HEK293 (cell line): ENCODE data around the gene ZNF532.

ENCODE experiments used
- CTCF ChIA-PET: fragments of 350-600 bp; formaldehyde crosslinking; extraction: SDS; loops from one replicate; lab custom pipeline; 2021; ENCODE audit warnings: antibody characterized with exemption; lab: Yijun Ruan, JAX
- POLR2A ChIA-PET: fragments of 300-600 bp; formaldehyde crosslinking; extraction: SDS; loops from one replicate; lab custom pipeline; 2020; ENCODE audit warnings: antibody characterized with exemption, inconsistent platforms; lab: Yijun Ruan, JAX
- H3K27ac ChIP-seq: fragments of 200-500 bp; sonication (Bioruptor generic); 2 replicates; pipeline ENCODE4 v1.5.1; 2014; ENCODE audit warnings: low read depth, low read length, control low read depth, inconsistent platforms; ENCODE audit errors: extremely low read depth
- H3K36me3 ChIP-seq, 2 experiments: fragments of 200-500 bp in 1 of 2; sonication (Bioruptor generic) in 1 of 2; 1 replicate in 1 of 2; 2 replicates in 1 of 2; pipeline ENCODE4 v1.5.1; 2014 to 2017; ENCODE audit warnings: inconsistent platforms in 2 of 2, low read length in 2 of 2; ENCODE audit not compliant: control insufficient read depth in 2 of 2, insufficient read depth in 1 of 2
- H3K4me1 ChIP-seq: fragments of 200-500 bp; sonication (Bioruptor generic); 2 replicates; pipeline ENCODE4 v1.5.1; 2014; ENCODE audit warnings: mild to moderate bottlenecking, low read length, inconsistent platforms; ENCODE audit not compliant: control insufficient read depth, insufficient read depth
- H3K4me3 ChIP-seq: 2 replicates; pipeline ENCODE4 v1.5.1; 2011; ENCODE audit warnings: low read depth, mild to moderate bottlenecking, control low read depth, low read length, moderate library complexity
- H3K9me3 ChIP-seq: fragments of 200-500 bp; sonication (Bioruptor generic); 2 replicates; pipeline ENCODE4 v1.5.1; 2014; ENCODE audit warnings: low read depth, low read length, inconsistent platforms; ENCODE audit not compliant: control insufficient read depth, insufficient read depth
- BCL11A ChIP-seq: fragments of 450-650 bp; formaldehyde crosslinking; IDR thresholded peaks from 2 replicates; pipeline ENCODE4 v1.5.1; 2016; ENCODE audit warnings: low read depth, missing biosample characterization, missing genetic modification characterization
- EGR2 ChIP-seq: fragments of 450-650 bp; formaldehyde crosslinking; IDR thresholded peaks from 2 replicates; pipeline ENCODE4 v1.5.1; 2016; ENCODE audit warnings: low read depth, missing biosample characterization, missing genetic modification characterization
- IKZF3 ChIP-seq: fragments of 450-650 bp; IDR thresholded peaks from 2 replicates; pipeline ENCODE4 v1.5.0; 2018; ENCODE audit warnings: missing biosample characterization, mild to moderate bottlenecking, missing genetic modification characterization, moderate library complexity
- KLF16 ChIP-seq: fragments of 450-650 bp; formaldehyde crosslinking; IDR thresholded peaks from 2 replicates; pipeline ENCODE4 v1.5.1; 2017; ENCODE audit warnings: missing biosample characterization, missing genetic modification characterization
- KLF17 ChIP-seq: fragments of 450-650 bp; formaldehyde crosslinking; IDR thresholded peaks from 2 replicates; pipeline ENCODE4 v1.5.1; 2016; ENCODE audit warnings: missing biosample characterization, missing genetic modification characterization
- KLF7 ChIP-seq: fragments of 450-650 bp; formaldehyde crosslinking; IDR thresholded peaks from 2 replicates; pipeline ENCODE4 v1.5.1; 2016; ENCODE audit warnings: missing biosample characterization, missing genetic modification characterization, borderline replicate concordance
- KLF8 ChIP-seq: fragments of 450-650 bp; formaldehyde crosslinking; IDR thresholded peaks from 2 replicates; pipeline ENCODE4 v1.5.1; 2016; ENCODE audit warnings: missing biosample characterization, missing genetic modification characterization
- SP7 ChIP-seq: fragments of 450-650 bp; formaldehyde crosslinking; IDR thresholded peaks from 2 replicates; pipeline ENCODE4 v1.5.1; 2016; ENCODE audit warnings: missing biosample characterization, missing genetic modification characterization
- WT1 ChIP-seq: fragments of 450-650 bp; formaldehyde crosslinking; IDR thresholded peaks from 2 replicates; pipeline ENCODE4 v1.5.1; 2016; ENCODE audit warnings: missing biosample characterization, missing genetic modification characterization
- YY2 ChIP-seq: fragments of 450-650 bp; formaldehyde crosslinking; IDR thresholded peaks from 2 replicates; pipeline ENCODE4 v1.5.1; 2016; ENCODE audit warnings: missing biosample characterization, missing genetic modification characterization
- ZNF138 ChIP-seq: fragments of 450-650 bp; formaldehyde crosslinking; IDR thresholded peaks from 2 replicates; pipeline ENCODE4 v1.5.1; 2016; ENCODE audit warnings: missing biosample characterization, missing genetic modification characterization, borderline replicate concordance
- ZNF157 ChIP-seq: fragments of 450-650 bp; formaldehyde crosslinking; IDR thresholded peaks from 2 replicates; pipeline ENCODE4 v1.5.1; 2016; ENCODE audit warnings: missing biosample characterization, missing genetic modification characterization
- ZNF184 ChIP-seq: fragments of 450-650 bp; IDR thresholded peaks from 2 replicates; pipeline ENCODE4 v1.5.1; 2018; ENCODE audit warnings: missing biosample characterization, mild to moderate bottlenecking, missing genetic modification characterization
- ZNF362 ChIP-seq: fragments of 450-650 bp; formaldehyde crosslinking; IDR thresholded peaks from 2 replicates; pipeline ENCODE4 v1.5.1; 2016; ENCODE audit warnings: missing biosample characterization, missing genetic modification characterization
- ZNF394 ChIP-seq: fragments of 450-650 bp; formaldehyde crosslinking; IDR thresholded peaks from 2 replicates; pipeline ENCODE4 v1.5.1; 2016; ENCODE audit warnings: missing biosample characterization, missing genetic modification characterization, mild to moderate bottlenecking, moderate library complexity, borderline replicate concordance
- ZNF398 ChIP-seq: fragments of 450-650 bp; formaldehyde crosslinking; IDR thresholded peaks from 2 replicates; pipeline ENCODE4 v1.5.1; 2017; ENCODE audit warnings: missing biosample characterization, missing genetic modification characterization
- ZNF530 ChIP-seq: fragments of 450-650 bp; formaldehyde crosslinking; IDR thresholded peaks from 2 replicates; pipeline ENCODE4 v1.5.1; 2016; ENCODE audit warnings: low read depth, missing biosample characterization, missing genetic modification characterization
- ZNF596 ChIP-seq: fragments of 450-650 bp; IDR thresholded peaks from 2 replicates; pipeline ENCODE4 v1.5.0; 2018; ENCODE audit warnings: missing biosample characterization, mild to moderate bottlenecking, missing genetic modification characterization, moderate library complexity
- ZNF629 ChIP-seq: fragments of 450-650 bp; formaldehyde crosslinking; IDR thresholded peaks from 2 replicates; pipeline ENCODE4 v1.5.1; 2017; ENCODE audit warnings: missing biosample characterization, missing genetic modification characterization
- ZNF645 ChIP-seq: fragments of 450-650 bp; formaldehyde crosslinking; IDR thresholded peaks from 2 replicates; pipeline ENCODE4; 2016; ENCODE audit warnings: missing biosample characterization, missing genetic modification characterization
- ZNF707 ChIP-seq: fragments of 450-650 bp; formaldehyde crosslinking; IDR thresholded peaks from 2 replicates; pipeline ENCODE4 v1.5.1; 2016; ENCODE audit warnings: missing biosample characterization, missing genetic modification characterization
- ZXDB ChIP-seq: fragments of 450-650 bp; formaldehyde crosslinking; IDR thresholded peaks from 2 replicates; pipeline ENCODE4 v1.5.1; 2016; ENCODE audit warnings: missing biosample characterization, missing genetic modification characterization

The ZNF532 gene

GRCh38 chr18:59002974-59003594 lies 138.4 kb downstream of the ZNF532 start:
- no peaks in the 10 kb centered on the region for H3K36me3 ChIP-seq
- ChIA-PET POLR2A (interaction anchor here (0.5 to 0.7 kb wide), 2 partner anchors 12 to 28 kb away, joined by 3 to 5 read pairs; no protein-coding TSS in a partner anchor), CTCF (no interaction called here)
- H3K4me1 ChIP-seq, result no peaks in the 10 kb centered on the region
- H3K27ac ChIP-seq, result no peak overlapping the region
- H3K9me3 ChIP-seq, result no peaks in the 10 kb centered on the region
- no peak for TF ChIP-seq ZNF530
- no peak overlapping the region for H3K4me3 ChIP-seq

GRCh38 chr18:59005262-59005661 lies 140.6 kb downstream of the ZNF532 start:
- no peak overlapping the region for H3K4me3 ChIP-seq
- H3K9me3 ChIP-seq, result no peaks in the 10 kb centered on the region
- H3K27ac ChIP-seq, result no peak overlapping the region
- CTCF ChIA-PET, result interaction anchor here (0.6 kb wide), 1 partner anchor 37 kb away, joined by 3 read pairs; no protein-coding TSS in a partner anchor
- POLR2A ChIA-PET, result no interaction called here
- H3K4me1 ChIP-seq, result no peaks in the 10 kb centered on the region
- no peaks in the 10 kb centered on the region for H3K36me3 ChIP-seq
- no peak for TF ChIP-seq KLF17
- no peak for TF ChIP-seq ZNF157 (tag by site-specific recombination)
- no peak for TF ChIP-seq ZNF596 (tag by site-specific recombination)
- TF ChIP-seq ZNF362 (tag by site-specific recombination), result no peak
- no peak for TF ChIP-seq WT1 (tag by site-specific recombination)
- TF ChIP-seq IKZF3, result no peak

- Histone ChIP-seq H3K9me3 (no peaks in the 10 kb centered on the region), H3K4me1 (no peaks in the 10 kb centered on the region), H3K36me3 (no peaks in the 10 kb centered on the region), H3K4me3 (no peak overlapping the region), H3K27ac (no peak overlapping the region)
- POLR2A ChIA-PET, result no interaction called here
- CTCF ChIA-PET, result interaction anchor here (0.6 to 0.7 kb wide), 2 partner anchors 224 to 1114 kb away, joined by 3 read pairs; no protein-coding TSS in a partner anchor
- no peak for TF ChIP-seq SP7 (tag by site-specific recombination)
- TF ChIP-seq ZNF530, result no peak
- no peak for TF ChIP-seq ZNF629 (tag by site-specific recombination)
- TF ChIP-seq KLF8 (tag by site-specific recombination), result no peak
- no peak for TF ChIP-seq BCL11A (tag by site-specific recombination)
- TF ChIP-seq ZNF394 (tag by site-specific recombination), result no peak
- TF ChIP-seq ZNF398 (tag by site-specific recombination), result no peak
- TF ChIP-seq ZNF138 (tag by site-specific recombination), result no peak
- no peak for TF ChIP-seq YY2 (tag by site-specific recombination)
- no peak for TF ChIP-seq KLF16
- TF ChIP-seq ZNF184 (tag by site-specific recombination), result no peak
- TF ChIP-seq EGR2, result no peak
- no peak for TF ChIP-seq KLF7 (tag by site-specific recombination)
- TF ChIP-seq ZNF707 (tag by site-specific recombination), result no peak
- TF ChIP-seq ZNF645 (tag by site-specific recombination), result no peak
- TF ChIP-seq ZXDB, result no peak
Measured at GRCh38 chr18:59006461-59007067, 141.9 kb downstream of the ZNF532 start.
